ENCODE measurements around the gene TMEM239.

The TMEM239 gene

DNA sequence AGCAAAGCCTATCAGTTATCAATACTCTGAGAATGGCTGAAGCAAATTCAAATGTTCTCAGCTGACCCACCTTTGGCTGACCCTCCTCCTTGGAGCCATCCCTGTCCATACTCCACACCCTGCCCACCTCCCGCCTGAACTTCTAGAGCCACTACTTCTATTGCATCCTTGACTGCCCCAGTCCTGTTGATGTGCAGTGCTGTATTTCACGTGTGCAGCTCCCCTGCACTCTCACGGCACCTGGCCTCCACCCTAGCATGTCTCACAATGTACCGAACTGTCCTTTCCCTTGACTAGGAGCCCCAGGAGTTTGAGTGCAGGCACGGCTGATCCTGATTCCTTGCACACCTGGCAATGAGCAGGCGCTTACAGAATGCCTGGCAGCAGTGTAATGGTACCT lies 22.7 kb upstream of the TMEM239 start:
- Histone ChIP-seq H3K27me3 (ENCODE audit: control insufficient read depth, insufficient read depth, low read length) (no peaks in the 10 kb centered on the region), H3K4me1 (ENCODE audit: control insufficient read depth, insufficient read depth, low read length) (no peaks in the 10 kb centered on the region), H3K36me3 (ENCODE audit: control insufficient read depth, insufficient read depth, low read length) (peaks cover 40% of the 10 kb centered on the region), H3K9me3 (ENCODE audit: control insufficient read depth, insufficient read depth, low read length) (no peaks in the 10 kb centered on the region), H3K4me3 (ENCODE audit: low read depth, low read length) (no peak overlapping the region), H3K27ac (ENCODE audit: low read depth, low read length) (no peak overlapping the region), H3K9ac (ENCODE audit: low read depth, low read length) (no peak overlapping the region)

DNA sequence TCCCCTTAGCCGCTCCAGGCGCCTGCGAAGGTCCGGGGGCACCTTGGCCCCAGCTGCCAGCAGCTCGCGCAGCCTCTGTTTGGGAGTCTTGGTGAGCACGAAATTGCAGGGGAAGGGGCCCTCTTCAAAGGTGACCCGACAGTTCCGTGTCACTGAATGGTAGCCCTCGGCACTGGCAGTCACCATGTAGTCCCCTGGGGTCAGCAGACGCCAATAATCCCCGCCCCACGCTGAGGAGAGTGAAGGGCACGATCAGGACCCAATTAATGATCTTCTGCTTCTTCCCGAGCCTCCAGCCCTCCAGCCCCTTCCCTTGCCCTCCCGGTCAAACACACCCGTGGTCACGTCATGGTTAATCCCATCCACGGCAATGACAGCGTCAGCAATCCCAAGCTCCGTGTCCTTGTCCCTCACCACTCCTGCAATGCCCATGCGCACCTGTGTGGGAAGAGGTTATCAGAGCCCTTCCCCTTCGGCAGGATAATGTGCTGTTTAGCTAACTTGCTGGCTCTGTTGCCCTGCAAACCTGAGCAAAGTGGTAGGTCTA lies 21.9 kb upstream of the TMEM239 start:
- H3K27me3 ChIP-seq (ENCODE audit: control insufficient read depth, insufficient read depth, low read length): 0 out of 2 replicates have a peak, but pooled peaks cover 1% of the 10 kb centered on the region
- no peaks in the 10 kb centered on the region; the same call in 1 of the 2 replicates for H3K4me1 ChIP-seq (ENCODE audit: control insufficient read depth, insufficient read depth, low read length)
- H3K36me3 ChIP-seq (ENCODE audit: control insufficient read depth, insufficient read depth, low read length): peaks cover 40% of the 10 kb centered on the region
- no peak overlapping the region for H3K9ac ChIP-seq (ENCODE audit: low read depth, low read length)
- H3K27ac ChIP-seq (ENCODE audit: low read depth, low read length): no peak overlapping the region
- no peaks in the 10 kb centered on the region for H3K9me3 ChIP-seq (ENCODE audit: control insufficient read depth, insufficient read depth, low read length)
- H3K4me3 ChIP-seq (ENCODE audit: low read depth, low read length): no peak overlapping the region

DNA sequence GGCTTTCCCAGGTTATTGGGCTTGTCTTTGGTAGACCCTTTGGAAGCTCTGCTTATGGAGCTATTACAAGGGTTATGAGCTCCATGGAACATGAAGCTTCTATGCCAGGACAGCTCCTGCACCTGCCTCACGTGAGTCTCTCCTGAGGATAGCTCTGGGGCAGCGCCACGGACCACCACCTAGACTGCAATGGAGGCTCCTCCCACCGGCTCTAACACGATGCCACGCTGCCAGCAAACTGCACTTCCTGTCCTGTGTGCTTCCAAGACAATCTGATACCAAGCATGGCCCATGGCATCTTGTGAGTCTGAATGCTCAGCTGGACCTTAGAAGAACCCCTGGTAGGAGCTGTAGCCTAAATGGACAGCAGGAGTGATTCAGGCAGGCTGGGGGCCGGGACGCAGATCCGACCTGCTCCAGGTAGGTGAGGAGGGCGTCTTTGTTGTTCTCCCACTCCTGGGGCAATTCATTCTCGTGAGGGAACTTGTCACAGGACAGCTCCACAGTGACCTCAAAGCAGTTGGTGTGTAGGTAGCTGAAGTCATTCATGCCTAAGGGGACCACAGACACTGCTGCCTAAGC lies 21.2 kb upstream of the TMEM239 start:
- no peak overlapping the region for H3K9ac ChIP-seq (ENCODE audit: low read depth, low read length)
- peaks cover 5% of the 10 kb centered on the region; the same call in 1 of the 2 replicates for H3K4me1 ChIP-seq (ENCODE audit: control insufficient read depth, insufficient read depth, low read length)
- no peak overlapping the region for H3K27ac ChIP-seq (ENCODE audit: low read depth, low read length)
- no peak overlapping the region for H3K4me3 ChIP-seq (ENCODE audit: low read depth, low read length)
- peaks cover 40% of the 10 kb centered on the region for H3K36me3 ChIP-seq (ENCODE audit: control insufficient read depth, insufficient read depth, low read length)
- no peaks in the 10 kb centered on the region for H3K9me3 ChIP-seq (ENCODE audit: control insufficient read depth, insufficient read depth, low read length)
- H3K27me3 ChIP-seq (ENCODE audit: control insufficient read depth, insufficient read depth, low read length): 0 out of 2 replicates have a peak, but pooled peaks cover 6% of the 10 kb centered on the region

DNA sequence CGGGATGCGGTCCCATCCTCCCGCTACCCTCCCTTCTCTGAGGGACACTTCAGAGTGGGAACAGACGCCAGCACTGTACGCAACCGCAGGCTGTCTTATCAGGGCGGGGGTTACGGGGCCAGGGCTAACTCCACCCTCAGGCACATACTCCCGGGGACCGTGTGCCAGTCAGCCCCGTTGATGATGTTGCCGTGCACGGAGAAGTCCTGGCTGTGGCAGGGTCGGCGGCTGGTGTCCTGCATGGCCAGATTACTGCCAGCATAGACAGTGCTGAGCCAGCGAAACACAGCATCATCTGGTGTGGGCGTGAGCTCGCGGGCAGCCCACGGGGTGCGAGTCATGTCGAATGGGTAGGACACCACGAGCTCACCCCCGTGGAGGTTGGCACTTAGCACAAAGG lies 20.7 kb upstream of the TMEM239 start:
- H3K36me3 ChIP-seq (ENCODE audit: control insufficient read depth, insufficient read depth, low read length): peaks cover 40% of the 10 kb centered on the region
- peaks cover 5% of the 10 kb centered on the region; the same call in 1 of the 2 replicates for H3K4me1 ChIP-seq (ENCODE audit: control insufficient read depth, insufficient read depth, low read length)
- H3K4me3 ChIP-seq (ENCODE audit: low read depth, low read length): no peak overlapping the region
- no peak overlapping the region for H3K27ac ChIP-seq (ENCODE audit: low read depth, low read length)
- no peaks in the 10 kb centered on the region for H3K9me3 ChIP-seq (ENCODE audit: control insufficient read depth, insufficient read depth, low read length)
- H3K9ac ChIP-seq (ENCODE audit: low read depth, low read length): no peak overlapping the region
- 0 out of 2 replicates have a peak, but pooled peaks cover 10% of the 10 kb centered on the region for H3K27me3 ChIP-seq (ENCODE audit: control insufficient read depth, insufficient read depth, low read length)

DNA sequence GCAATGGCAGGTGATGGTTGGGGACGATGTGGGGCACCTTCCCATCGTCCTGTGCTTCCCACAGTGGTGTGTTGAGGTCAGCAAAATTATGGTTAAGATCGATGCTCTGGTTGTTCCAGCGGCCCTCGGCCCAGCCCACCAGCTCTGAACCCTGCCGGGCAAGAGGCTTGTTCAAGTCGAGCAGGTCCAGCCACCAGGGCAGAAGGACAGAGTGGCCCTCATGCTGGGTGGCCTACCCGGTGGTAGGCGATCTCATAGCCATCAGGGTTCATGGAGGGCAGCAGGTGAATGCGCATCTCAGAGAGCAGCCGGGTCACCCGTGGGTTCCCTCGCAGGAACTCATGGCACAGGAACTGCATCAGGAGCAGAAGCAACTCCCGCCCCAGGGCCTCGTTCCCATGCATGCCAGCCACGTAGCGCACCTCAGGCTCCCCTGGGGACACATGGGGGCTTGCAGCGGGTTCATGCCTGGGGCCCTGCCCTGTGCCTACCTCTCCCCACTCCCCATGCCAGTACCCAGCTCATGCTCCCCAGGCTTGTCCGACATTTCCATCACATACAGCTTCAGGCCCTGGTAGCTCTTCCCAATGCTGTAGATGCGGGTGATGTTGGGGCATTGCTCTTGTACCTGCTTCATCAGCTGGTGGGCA lies 20.0 kb upstream of the TMEM239 start:
- Histone ChIP-seq H3K27me3 (ENCODE audit: control insufficient read depth, insufficient read depth, low read length) (peaks cover 16% of the 10 kb centered on the region), H3K9me3 (ENCODE audit: control insufficient read depth, insufficient read depth, low read length) (no peaks in the 10 kb centered on the region), H3K36me3 (ENCODE audit: control insufficient read depth, insufficient read depth, low read length) (peaks cover 40% of the 10 kb centered on the region), H3K9ac (ENCODE audit: low read depth, low read length) (no peak overlapping the region), H3K4me3 (ENCODE audit: low read depth, low read length) (no peak overlapping the region), H3K4me1 (ENCODE audit: control insufficient read depth, insufficient read depth, low read length) (peaks cover 9% of the 10 kb centered on the region; the same call in 1 of the 2 replicates), H3K27ac (ENCODE audit: low read depth, low read length) (no peak overlapping the region)

DNA sequence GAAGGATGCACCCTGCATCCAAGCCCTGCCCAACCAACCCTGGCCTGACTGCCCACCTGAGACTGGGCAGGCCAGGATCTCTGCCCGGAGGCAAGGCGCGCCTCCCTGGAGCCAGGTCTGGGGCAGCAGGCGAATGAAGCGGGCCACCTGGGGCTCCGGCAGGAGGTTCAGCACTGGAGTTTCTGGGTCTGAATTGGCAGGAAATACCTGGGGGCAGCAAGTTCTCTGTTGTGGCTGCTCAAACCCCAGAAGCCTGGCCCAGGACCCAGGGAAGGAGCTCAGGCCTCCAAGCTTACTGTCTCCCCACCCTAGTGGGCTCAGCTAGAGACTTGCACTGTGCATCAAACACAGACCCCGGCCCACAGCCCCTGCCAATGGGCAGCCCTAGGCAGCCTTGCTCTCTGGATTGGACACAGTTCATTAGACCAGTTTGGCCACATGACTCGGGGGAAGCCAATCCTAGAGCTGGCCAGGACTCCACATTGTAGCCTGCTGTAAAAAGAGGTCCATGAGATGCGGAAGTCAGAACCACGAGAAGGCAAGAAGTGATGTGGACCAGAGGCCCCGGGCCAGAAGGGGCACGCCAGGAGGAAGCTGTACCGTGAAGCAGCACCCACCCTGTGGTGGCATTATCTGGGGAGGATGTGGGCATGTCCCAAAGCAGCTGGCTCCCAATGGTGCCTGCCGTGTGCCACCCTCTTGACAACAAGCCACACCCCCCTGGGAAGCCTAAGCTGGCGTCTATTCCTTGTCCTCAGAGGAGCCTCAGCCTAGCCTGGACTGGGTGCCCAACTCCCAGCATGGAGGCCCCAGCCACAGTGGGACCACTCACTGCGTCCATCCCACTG lies 18.8 kb upstream of the TMEM239 start:
- Histone ChIP-seq H3K9me3 (ENCODE audit: control insufficient read depth, insufficient read depth, low read length) (no peaks in the 10 kb centered on the region), H3K36me3 (ENCODE audit: control insufficient read depth, insufficient read depth, low read length) (peaks cover 40% of the 10 kb centered on the region), H3K4me3 (ENCODE audit: low read depth, low read length) (no peak overlapping the region), H3K27me3 (ENCODE audit: control insufficient read depth, insufficient read depth, low read length) (peaks cover 28% of the 10 kb centered on the region), H3K9ac (ENCODE audit: low read depth, low read length) (no peak overlapping the region), H3K27ac (ENCODE audit: low read depth, low read length) (no peak overlapping the region), H3K4me1 (ENCODE audit: control insufficient read depth, insufficient read depth, low read length) (peaks cover 13% of the 10 kb centered on the region; the same call in 1 of the 2 replicates)

DNA sequence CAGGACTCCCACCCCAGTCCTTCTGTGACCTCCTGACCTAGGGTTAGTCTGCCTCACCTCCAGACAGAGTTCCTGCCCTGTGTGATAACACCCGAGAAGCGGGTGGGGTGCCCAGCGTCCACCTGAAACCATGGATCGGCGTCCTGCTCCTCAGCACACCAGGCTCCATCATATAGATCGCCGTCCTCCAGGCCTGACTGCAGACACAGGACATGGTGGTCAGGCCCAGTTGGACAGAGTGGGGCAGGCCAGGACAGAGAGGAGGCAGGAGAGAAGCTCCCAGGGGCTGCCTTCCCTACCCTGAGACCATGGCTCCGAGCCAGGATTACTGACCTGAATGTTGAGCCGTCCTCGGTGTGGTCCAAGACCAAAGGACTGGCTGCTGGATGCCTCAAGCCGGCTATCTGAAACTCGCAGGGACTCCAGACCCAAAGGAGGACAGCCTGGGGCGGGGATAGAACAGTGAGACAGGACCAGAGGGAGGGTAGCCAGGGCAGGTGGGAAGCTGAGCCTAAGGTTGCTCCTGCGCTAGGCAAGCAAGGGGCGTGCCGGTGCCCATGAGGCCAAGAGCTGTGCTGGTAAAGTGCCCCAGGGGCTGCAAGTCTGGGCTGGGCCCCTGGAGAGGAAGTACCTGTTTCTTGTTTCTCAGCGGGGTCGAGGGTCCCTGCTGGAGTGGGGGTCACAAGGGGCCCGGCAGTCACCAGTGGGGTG lies 17.9 kb upstream of the TMEM239 start:
- Histone ChIP-seq H3K27ac (ENCODE audit: low read depth, low read length) (peak overlapping the region; percentile 2), H3K36me3 (ENCODE audit: control insufficient read depth, insufficient read depth, low read length) (peaks cover 40% of the 10 kb centered on the region), H3K27me3 (ENCODE audit: control insufficient read depth, insufficient read depth, low read length) (peaks cover 37% of the 10 kb centered on the region), H3K4me1 (ENCODE audit: control insufficient read depth, insufficient read depth, low read length) (peaks cover 13% of the 10 kb centered on the region; the same call in 1 of the 2 replicates), H3K9ac (ENCODE audit: low read depth, low read length) (no peak overlapping the region), H3K9me3 (ENCODE audit: control insufficient read depth, insufficient read depth, low read length) (no peaks in the 10 kb centered on the region), H3K4me3 (ENCODE audit: low read depth, low read length) (no peak overlapping the region)

DNA sequence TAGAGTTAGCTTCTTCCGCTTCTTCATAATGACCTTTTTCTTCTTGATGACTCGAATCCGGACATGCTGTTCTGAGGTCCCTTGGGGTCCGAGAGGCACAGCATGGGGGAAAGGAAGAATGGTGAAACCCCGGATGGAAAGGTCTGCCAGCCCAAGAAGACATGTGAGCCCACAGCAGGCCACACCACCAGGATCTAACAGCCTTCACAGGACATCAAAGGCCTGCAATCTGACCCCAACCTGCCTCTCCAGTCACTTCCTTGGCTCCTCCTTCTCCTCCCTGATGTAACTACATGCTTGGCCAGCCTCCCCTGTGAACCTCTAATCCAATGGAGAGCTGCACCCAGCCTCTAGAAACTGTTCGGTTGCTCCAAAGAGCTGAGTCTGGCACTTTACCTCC lies 17.4 kb upstream of the TMEM239 start:
- Histone ChIP-seq H3K27ac (ENCODE audit: low read depth, low read length) (peak overlapping the region; percentile 2), H3K27me3 (ENCODE audit: control insufficient read depth, insufficient read depth, low read length) (peaks cover 43% of the 10 kb centered on the region), H3K4me1 (ENCODE audit: control insufficient read depth, insufficient read depth, low read length) (peaks cover 13% of the 10 kb centered on the region; the same call in 1 of the 2 replicates), H3K36me3 (ENCODE audit: control insufficient read depth, insufficient read depth, low read length) (peaks cover 40% of the 10 kb centered on the region), H3K4me3 (ENCODE audit: low read depth, low read length) (peak overlapping the region; percentile 96; the same call in 1 of the 2 replicates), H3K9ac (ENCODE audit: low read depth, low read length) (no peak overlapping the region), H3K9me3 (ENCODE audit: control insufficient read depth, insufficient read depth, low read length) (no peaks in the 10 kb centered on the region)

DNA sequence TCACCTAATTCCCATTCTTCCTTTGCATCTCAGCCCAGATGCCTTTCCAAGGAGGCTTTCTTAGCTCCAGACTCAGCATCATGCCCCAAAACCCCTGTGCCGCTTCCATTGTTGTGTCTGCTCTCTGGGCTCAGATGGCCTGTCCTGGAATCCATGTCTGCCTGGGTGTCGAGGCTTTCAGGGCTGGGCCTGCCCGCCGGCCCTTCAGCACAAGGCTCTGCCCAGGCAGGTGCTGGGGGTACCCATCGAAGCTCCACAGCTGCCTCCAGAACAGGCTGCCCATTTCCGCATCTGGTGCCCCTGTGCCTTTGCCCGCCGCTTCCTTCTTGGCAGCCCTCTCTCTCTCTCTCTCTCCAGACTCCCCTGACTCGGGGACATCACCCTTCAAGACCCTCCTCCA lies 16.9 kb upstream of the TMEM239 start:
- no peak overlapping the region for H3K9ac ChIP-seq (ENCODE audit: low read depth, low read length)

More for the DNA sequence above, 16.9 kb upstream of the TMEM239 start:
- Histone ChIP-seq H3K27ac (ENCODE audit: low read depth, low read length) (no peak overlapping the region), H3K4me3 (ENCODE audit: low read depth, low read length) (peak overlapping the region; percentile 96), H3K9me3 (ENCODE audit: control insufficient read depth, insufficient read depth, low read length) (no peaks in the 10 kb centered on the region), H3K4me1 (ENCODE audit: control insufficient read depth, insufficient read depth, low read length) (peaks cover 13% of the 10 kb centered on the region; the same call in 1 of the 2 replicates), H3K36me3 (ENCODE audit: control insufficient read depth, insufficient read depth, low read length) (peaks cover 40% of the 10 kb centered on the region), H3K27me3 (ENCODE audit: control insufficient read depth, insufficient read depth, low read length) (peaks cover 47% of the 10 kb centered on the region)

Data from HUES48 (cell line).